ENCODE results near the gene C9orf40. TPM values are rescaled to one million over a fixed set of nuclear protein-coding genes. Genes with fewer than 3 reads are reported as not detected.

Gene C9orf40
- polyA plus RNA-seq, 3 donors, result 0.44 to 1.1 (median 0.47) TPM

DNA sequence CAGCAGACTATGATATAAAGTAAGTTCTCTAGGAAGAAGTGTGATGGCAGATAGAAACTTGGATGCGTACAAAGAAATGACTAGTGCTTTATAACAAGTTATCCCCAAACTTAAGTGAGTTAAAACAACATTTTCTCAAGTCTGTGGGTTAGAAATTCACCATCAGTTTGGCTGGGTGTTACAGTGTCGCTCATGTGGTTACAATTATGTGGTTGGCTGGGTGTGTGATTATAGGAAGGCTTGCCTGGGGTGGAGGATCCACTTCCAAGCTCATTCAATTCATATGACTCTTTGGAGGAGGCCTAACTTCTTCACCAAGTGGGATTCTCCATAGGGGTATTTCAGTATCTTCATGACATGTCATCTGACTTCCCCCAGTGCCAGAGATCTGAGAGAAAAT lies 10.3 kb upstream of the C9orf40 start:
- Histone ChIP-seq H3K79me2 (ENCODE audit: insufficient read depth, low read length) (no peaks in the 10 kb centered on the region), H4K20me1 (ENCODE audit: insufficient read depth, low read length) (no peaks in the 10 kb centered on the region), H3K9me3 (replicated peaks in 1 of 2; ENCODE audit: control insufficient read depth in 1 of 2, insufficient read depth in 1 of 2, low read length in 2 of 2) (peaks cover 0 to 12% of the 10 kb centered on the region in 2 donors), H3K36me3 (replicated peaks in 1 of 2; ENCODE audit: control insufficient read depth in 1 of 2, insufficient read depth in 2 of 2, low read length in 2 of 2) (no peaks in the 10 kb centered on the region), H3K9ac (ENCODE audit: insufficient read depth, low read length, poor library complexity, severe bottlenecking) (no peak overlapping the region), H3K4me3 (replicated peaks in 1 of 3; ENCODE audit: low read depth in 2 of 3, low read length in 3 of 3) (no peak overlapping the region), H3K4me1 (ENCODE audit: control insufficient read depth in 1 of 2, insufficient read depth in 2 of 2, low read length in 2 of 2) (peaks cover 0 to 3% of the 10 kb centered on the region in 2 donors), H2AFZ (ENCODE audit: insufficient read depth, low read depth, low read length, poor library complexity, severe bottlenecking) (no peak overlapping the region), H3K27ac (ENCODE audit: low read depth in 1 of 2, low read length in 2 of 2) (no peak overlapping the region), H3K27me3 (ENCODE audit: control insufficient read depth in 2 of 2, insufficient read depth in 2 of 2, low read length in 2 of 2) (no peaks in the 10 kb centered on the region), H3K4me2 (replicated peaks; ENCODE audit: extremely low read depth, low read length, poor library complexity, severe bottlenecking) (no peak overlapping the region)
- no CpG with 5 or more reads among the region's 2 CpGs for WGBS (ENCODE audit: insufficient coverage)
- Mint-ChIP-seq H3K27ac (no peak overlapping the region), H3K9me3 (peaks cover 0 to 19% (median 12%) of the 10 kb centered on the region in 7 donors), H3K36me3 (peaks cover 0 to 1% of the 10 kb centered on the region in 2 donors), H3K27me3 (ENCODE audit: low read depth in 3 of 3) (no peaks in the 10 kb centered on the region), H3K4me1 (no peaks in the 10 kb centered on the region), H3K4me3 (no peak overlapping the region)
- TF ChIP-seq, protein P1, sequence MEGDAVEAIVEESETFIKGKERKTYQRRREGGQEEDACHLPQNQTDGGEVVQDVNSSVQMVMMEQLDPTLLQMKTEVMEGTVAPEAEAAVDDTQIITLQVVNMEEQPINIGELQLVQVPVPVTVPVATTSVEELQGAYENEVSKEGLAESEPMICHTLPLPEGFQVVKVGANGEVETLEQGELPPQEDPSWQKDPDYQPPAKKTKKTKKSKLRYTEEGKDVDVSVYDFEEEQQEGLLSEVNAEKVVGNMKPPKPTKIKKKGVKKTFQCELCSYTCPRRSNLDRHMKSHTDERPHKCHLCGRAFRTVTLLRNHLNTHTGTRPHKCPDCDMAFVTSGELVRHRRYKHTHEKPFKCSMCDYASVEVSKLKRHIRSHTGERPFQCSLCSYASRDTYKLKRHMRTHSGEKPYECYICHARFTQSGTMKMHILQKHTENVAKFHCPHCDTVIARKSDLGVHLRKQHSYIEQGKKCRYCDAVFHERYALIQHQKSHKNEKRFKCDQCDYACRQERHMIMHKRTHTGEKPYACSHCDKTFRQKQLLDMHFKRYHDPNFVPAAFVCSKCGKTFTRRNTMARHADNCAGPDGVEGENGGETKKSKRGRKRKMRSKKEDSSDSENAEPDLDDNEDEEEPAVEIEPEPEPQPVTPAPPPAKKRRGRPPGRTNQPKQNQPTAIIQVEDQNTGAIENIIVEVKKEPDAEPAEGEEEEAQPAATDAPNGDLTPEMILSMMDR (IDR thresholded peaks at IDR 0.05), result no peak
- DNase-seq, result no peak
- intact Hi-C loops (cut with micrococcal nuclease), result no loop called here

DNA sequence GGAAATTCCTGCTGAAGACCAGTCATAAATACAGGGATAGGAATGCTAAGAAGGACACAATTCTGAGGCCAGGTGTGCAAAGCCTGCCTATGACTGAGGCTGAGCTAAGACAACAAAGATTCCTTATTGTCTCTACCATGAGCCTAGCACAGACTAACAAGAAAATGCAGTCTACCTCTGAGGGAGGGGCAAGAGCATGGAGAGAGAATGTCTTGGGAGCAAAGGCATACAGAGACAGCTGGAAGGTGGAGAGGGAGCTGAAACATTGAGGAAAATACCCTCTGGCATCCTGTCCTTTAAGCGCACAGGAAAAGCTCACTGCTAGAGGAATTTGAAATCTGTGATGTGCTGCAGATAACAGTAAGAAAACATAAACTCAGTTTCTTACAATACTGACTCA lies 8.8 kb upstream of the C9orf40 start:
- H2AFZ ChIP-seq (ENCODE audit: insufficient read depth, low read depth, low read length, poor library complexity, severe bottlenecking), result no peak overlapping the region
- TF ChIP-seq, protein P1 (IDR thresholded peaks at IDR 0.05), result no peak
- no peak for DNase-seq
- H4K20me1 ChIP-seq (ENCODE audit: insufficient read depth, low read length), result no peaks in the 10 kb centered on the region
- Mint-ChIP-seq H3K36me3 (peaks cover 0 to 1% of the 10 kb centered on the region in 2 donors), H3K4me3 (no peak overlapping the region), H3K4me1 (no peaks in the 10 kb centered on the region), H3K27ac (no peak overlapping the region), H3K9me3 (peaks cover 0 to 18% (median 10%) of the 10 kb centered on the region in 7 donors), H3K27me3 (ENCODE audit: low read depth in 3 of 3) (no peaks in the 10 kb centered on the region)
- peaks cover 0 to 12% of the 10 kb centered on the region in 2 donors for H3K9me3 ChIP-seq (replicated peaks in 1 of 2; ENCODE audit: control insufficient read depth in 1 of 2, insufficient read depth in 1 of 2, low read length in 2 of 2)
- H3K4me1 ChIP-seq (ENCODE audit: control insufficient read depth in 1 of 2, insufficient read depth in 2 of 2, low read length in 2 of 2), result peaks cover 0 to 3% of the 10 kb centered on the region in 2 donors
- no peak overlapping the region for H3K4me2 ChIP-seq (replicated peaks; ENCODE audit: extremely low read depth, low read length, poor library complexity, severe bottlenecking)
- no peak overlapping the region for H3K27ac ChIP-seq (ENCODE audit: low read depth in 1 of 2, low read length in 2 of 2)
- no peaks in the 10 kb centered on the region for H3K36me3 ChIP-seq (replicated peaks in 1 of 2; ENCODE audit: control insufficient read depth in 1 of 2, insufficient read depth in 2 of 2, low read length in 2 of 2)
- H3K79me2 ChIP-seq (ENCODE audit: insufficient read depth, low read length), result no peaks in the 10 kb centered on the region
- H3K9ac ChIP-seq (ENCODE audit: insufficient read depth, low read length, poor library complexity, severe bottlenecking), result no peak overlapping the region
- WGBS (ENCODE audit: insufficient coverage), result no CpG with 5 or more reads among the region's 1 CpG
- intact Hi-C loops (cut with micrococcal nuclease), result no loop called here
- no peak overlapping the region for H3K4me3 ChIP-seq (replicated peaks in 1 of 3; ENCODE audit: low read depth in 2 of 3, low read length in 3 of 3)
- H3K27me3 ChIP-seq (ENCODE audit: control insufficient read depth in 2 of 2, insufficient read depth in 2 of 2, low read length in 2 of 2), result no peaks in the 10 kb centered on the region
